ENCODE data around the gene PKN1.

DNA sequence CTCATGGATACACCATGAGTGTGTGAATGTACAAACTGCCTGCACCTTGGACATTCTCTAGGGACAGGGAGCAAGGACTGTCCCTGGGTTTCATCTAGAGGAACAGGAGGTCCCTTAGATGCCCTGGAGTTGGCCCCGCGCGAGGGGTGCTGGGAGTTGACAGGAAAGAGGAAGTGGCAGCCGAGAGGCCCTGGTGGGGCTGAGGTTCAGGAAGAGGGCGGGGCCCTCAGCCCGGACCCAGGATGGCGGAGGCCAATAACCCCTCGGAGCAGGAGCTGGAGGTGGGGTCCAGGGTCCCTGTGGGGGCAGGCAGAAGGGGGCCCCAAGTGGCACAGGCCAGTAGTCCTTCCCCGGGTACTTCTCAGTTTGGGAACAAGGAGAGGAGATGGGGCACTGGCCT, 6.9 kb downstream of the PKN1 start:
- TF ChIP-seq POLR2A (IDR thresholded peaks at IDR 0.05) = no peak
- TF ChIP-seq, protein P1, sequence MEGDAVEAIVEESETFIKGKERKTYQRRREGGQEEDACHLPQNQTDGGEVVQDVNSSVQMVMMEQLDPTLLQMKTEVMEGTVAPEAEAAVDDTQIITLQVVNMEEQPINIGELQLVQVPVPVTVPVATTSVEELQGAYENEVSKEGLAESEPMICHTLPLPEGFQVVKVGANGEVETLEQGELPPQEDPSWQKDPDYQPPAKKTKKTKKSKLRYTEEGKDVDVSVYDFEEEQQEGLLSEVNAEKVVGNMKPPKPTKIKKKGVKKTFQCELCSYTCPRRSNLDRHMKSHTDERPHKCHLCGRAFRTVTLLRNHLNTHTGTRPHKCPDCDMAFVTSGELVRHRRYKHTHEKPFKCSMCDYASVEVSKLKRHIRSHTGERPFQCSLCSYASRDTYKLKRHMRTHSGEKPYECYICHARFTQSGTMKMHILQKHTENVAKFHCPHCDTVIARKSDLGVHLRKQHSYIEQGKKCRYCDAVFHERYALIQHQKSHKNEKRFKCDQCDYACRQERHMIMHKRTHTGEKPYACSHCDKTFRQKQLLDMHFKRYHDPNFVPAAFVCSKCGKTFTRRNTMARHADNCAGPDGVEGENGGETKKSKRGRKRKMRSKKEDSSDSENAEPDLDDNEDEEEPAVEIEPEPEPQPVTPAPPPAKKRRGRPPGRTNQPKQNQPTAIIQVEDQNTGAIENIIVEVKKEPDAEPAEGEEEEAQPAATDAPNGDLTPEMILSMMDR (IDR thresholded peaks at IDR 0.05) = no peak

All from right lobe of liver (tissue), 4 donors.